Measurements from ENCODE around the gene NLGN1. TPM values are rescaled to one million over a fixed set of nuclear protein-coding genes. Genes with fewer than 3 reads are reported as not detected.

The NLGN1 gene
- total and polyA plus RNA-seq, 8 donors, result 3.1 to 11.9 (median 8.0) TPM

DNA sequence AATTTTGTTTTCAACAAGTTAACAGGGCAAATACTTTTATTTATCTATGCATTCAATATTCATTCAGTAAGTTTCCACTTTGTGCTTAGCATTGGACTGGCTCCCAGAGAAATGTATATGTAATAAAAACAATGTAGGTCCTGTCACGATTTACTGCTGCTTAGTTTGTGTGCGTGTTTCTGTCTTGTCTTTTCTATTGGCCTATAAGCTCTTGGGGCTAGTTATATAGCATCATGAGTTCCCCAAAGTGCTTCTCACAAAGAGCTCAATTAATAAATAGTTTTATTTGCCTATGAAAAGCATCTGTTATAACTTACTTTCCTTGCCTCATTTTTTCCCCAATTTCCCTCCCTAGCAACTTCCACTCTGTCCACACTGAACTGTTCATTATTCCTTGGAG lies 794.9 kb downstream of the NLGN1 start:
- Histone ChIP-seq H3K27me3 (no peaks in the 10 kb centered on the region), H3K4me1 (no peaks in the 10 kb centered on the region), H3K4me3 (no peak overlapping the region), H3K27ac (no peak overlapping the region), H3K9me3 (no peaks in the 10 kb centered on the region), H3K36me3 (no peaks in the 10 kb centered on the region)
- intact Hi-C loops (cut with DNase I), result no loop called here
- TF ChIP-seq, protein P1, sequence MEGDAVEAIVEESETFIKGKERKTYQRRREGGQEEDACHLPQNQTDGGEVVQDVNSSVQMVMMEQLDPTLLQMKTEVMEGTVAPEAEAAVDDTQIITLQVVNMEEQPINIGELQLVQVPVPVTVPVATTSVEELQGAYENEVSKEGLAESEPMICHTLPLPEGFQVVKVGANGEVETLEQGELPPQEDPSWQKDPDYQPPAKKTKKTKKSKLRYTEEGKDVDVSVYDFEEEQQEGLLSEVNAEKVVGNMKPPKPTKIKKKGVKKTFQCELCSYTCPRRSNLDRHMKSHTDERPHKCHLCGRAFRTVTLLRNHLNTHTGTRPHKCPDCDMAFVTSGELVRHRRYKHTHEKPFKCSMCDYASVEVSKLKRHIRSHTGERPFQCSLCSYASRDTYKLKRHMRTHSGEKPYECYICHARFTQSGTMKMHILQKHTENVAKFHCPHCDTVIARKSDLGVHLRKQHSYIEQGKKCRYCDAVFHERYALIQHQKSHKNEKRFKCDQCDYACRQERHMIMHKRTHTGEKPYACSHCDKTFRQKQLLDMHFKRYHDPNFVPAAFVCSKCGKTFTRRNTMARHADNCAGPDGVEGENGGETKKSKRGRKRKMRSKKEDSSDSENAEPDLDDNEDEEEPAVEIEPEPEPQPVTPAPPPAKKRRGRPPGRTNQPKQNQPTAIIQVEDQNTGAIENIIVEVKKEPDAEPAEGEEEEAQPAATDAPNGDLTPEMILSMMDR (IDR thresholded peaks at IDR 0.05), result no peak
- DNase-seq (no peak), ATAC-seq (no peak)

- ATAC-seq, result no peak
- no peaks in the 10 kb centered on the region for H3K36me3 ChIP-seq
- no peak overlapping the region for H3K27ac ChIP-seq
- intact Hi-C loops (cut with DNase I), result no loop called here
- H3K4me3 ChIP-seq, result no peak overlapping the region
- no peak for DNase-seq
- TF ChIP-seq, protein P1 (IDR thresholded peaks at IDR 0.05), result no peak
- no peaks in the 10 kb centered on the region for H3K9me3 ChIP-seq
- no peaks in the 10 kb centered on the region for H3K4me1 ChIP-seq
- H3K27me3 ChIP-seq, result no peaks in the 10 kb centered on the region
Observed at GRCh38 chr3:174193604-174194003, 796.1 kb downstream of the NLGN1 start.

DNA sequence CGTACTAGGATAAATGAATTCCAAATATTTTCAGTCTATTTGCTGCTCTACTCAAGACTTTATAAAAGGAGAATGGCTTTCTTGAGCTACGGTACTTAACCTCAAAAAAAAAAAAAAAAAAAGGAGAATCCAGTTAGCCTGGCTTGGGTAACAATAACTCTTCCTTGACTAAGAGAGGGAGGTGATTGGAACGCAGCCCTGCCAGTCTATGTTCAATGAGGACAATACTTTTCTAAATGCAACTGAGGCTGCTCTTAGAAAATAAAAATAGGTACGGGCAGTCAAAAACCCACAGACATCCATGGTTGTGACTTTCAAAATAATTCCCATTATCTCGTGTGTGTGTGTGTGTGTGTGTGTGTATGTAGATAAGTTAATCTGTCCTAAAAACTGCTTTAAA lies 799.9 kb downstream of the NLGN1 start:
- intact Hi-C loops (cut with DNase I), result no loop called here
- TF ChIP-seq, protein P1 (IDR thresholded peaks at IDR 0.05), result no peak
- ATAC-seq, result no peak

DNA sequence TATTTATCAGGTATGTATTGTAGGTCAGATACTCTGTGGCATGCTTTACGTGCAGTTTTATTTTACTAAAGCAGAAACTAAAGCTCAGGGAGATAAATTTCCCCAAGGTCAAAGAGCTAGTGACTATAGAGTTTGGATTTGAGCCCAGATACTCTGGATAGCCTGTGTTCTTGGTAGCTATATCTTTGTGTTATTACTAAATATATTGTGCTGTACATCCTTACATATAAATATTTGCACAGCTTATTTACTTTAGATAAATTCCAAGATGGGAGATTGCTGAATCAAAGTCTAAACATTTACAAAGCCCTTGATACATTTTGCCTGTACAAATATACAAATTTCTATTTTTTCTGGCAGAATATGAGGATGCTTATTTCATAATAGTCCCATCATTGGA lies 800.7 kb downstream of the NLGN1 start:
- intact Hi-C loops (cut with DNase I), result no loop called here
- no peaks in the 10 kb centered on the region for H3K9me3 ChIP-seq

More for the DNA sequence above, 799.9 kb downstream of the NLGN1 start:
- H3K4me1 ChIP-seq, result no peaks in the 10 kb centered on the region
- H3K27ac ChIP-seq, result no peak overlapping the region
- H3K36me3 ChIP-seq, result no peaks in the 10 kb centered on the region
- no peak for DNase-seq
- no peaks in the 10 kb centered on the region for H3K27me3 ChIP-seq
- H3K9me3 ChIP-seq, result no peaks in the 10 kb centered on the region
- no peak overlapping the region for H3K4me3 ChIP-seq

DNA sequence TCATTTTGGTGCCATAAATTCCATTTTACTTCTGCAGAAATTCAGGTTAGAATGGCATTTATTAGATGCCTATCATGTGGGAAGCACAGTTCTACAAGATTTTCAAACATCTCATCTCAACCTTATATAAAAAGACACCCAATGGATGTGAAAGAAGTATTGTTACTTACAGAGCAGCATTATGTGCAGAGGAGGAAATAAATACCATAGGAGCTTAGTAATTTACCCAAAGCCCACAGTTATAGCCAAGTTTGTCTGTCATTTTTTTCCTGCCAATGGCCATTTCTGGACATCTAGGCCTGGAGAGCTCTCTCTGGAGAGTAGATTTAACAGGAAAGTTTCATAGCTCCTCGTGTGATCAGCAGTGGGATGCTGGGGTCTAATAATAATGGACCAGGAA lies 802.2 kb downstream of the NLGN1 start:
- no peaks in the 10 kb centered on the region for H3K36me3 ChIP-seq
- H3K27me3 ChIP-seq, result no peaks in the 10 kb centered on the region
- TF ChIP-seq, protein P1 (IDR thresholded peaks at IDR 0.05), result no peak
- H3K9me3 ChIP-seq, result no peaks in the 10 kb centered on the region
- intact Hi-C loops (cut with DNase I), result no loop called here
- ATAC-seq (no peak), DNase-seq (no peak)
- H3K4me3 ChIP-seq, result no peak overlapping the region
- no peaks in the 10 kb centered on the region for H3K4me1 ChIP-seq
- H3K27ac ChIP-seq, result no peak overlapping the region

More for the DNA sequence above, 800.7 kb downstream of the NLGN1 start:
- no peak overlapping the region for H3K27ac ChIP-seq
- no peak overlapping the region for H3K4me3 ChIP-seq
- TF ChIP-seq, protein P1 (IDR thresholded peaks at IDR 0.05), result no peak
- H3K36me3 ChIP-seq, result no peaks in the 10 kb centered on the region
- DNase-seq (peak in 2 of 4 donors; percentile 36 to 66), ATAC-seq (no peak)
- H3K27me3 ChIP-seq, result no peaks in the 10 kb centered on the region
- H3K4me1 ChIP-seq, result no peaks in the 10 kb centered on the region
